A673 (cell line): ENCODE data around the gene PJA2.

Source experiments
- CTCF ChIP-seq: fragments of 300-800, 200-600 bp; sonication (generic); conservative IDR thresholded peaks from 2 replicates; pipeline ENCODE4 v1.5.1; 2017; ENCODE audit warnings: low read depth, mild to moderate bottlenecking, antibody characterized with exemption, low read length, moderate library complexity, mixed read lengths
- EZH2 ChIP-seq: fragments of 200-600 bp; sonication (generic); IDR thresholded peaks from 2 replicates; pipeline ENCODE4 v1.6.1; 2017; ENCODE audit warnings: borderline replicate concordance, low read depth, mild to moderate bottlenecking, mixed read lengths, antibody characterized with exemption, low read length; ENCODE audit not compliant: poor library complexity, severe bottlenecking

GRCh38 chr5:109350537-109351270 lies 59.1 kb downstream of the PJA2 start:
- TF ChIP-seq CTCF = no peak
- TF ChIP-seq EZH2 = no peak
